ENCODE measurements around the gene MYH10.

GRCh38 chr17:8650119-8650499, 19.6 kb upstream of the MYH10 start:
- TF ChIP-seq POLR2AphosphoS5 (IDR thresholded peaks at IDR 0.05) (no peak), CTCF (IDR thresholded peaks at IDR 0.05) (no peak)

Data from stomach (tissue), 4 donors.